Measurements from ENCODE around the gene PYGB. TPM values are rescaled to one million over a fixed set of nuclear protein-coding genes. Genes with fewer than 3 reads are reported as not detected.

Gene PYGB
- total RNA-seq, 4 donors from 2014 or later = 83.2 to 141 (median 94.6) TPM

DNA sequence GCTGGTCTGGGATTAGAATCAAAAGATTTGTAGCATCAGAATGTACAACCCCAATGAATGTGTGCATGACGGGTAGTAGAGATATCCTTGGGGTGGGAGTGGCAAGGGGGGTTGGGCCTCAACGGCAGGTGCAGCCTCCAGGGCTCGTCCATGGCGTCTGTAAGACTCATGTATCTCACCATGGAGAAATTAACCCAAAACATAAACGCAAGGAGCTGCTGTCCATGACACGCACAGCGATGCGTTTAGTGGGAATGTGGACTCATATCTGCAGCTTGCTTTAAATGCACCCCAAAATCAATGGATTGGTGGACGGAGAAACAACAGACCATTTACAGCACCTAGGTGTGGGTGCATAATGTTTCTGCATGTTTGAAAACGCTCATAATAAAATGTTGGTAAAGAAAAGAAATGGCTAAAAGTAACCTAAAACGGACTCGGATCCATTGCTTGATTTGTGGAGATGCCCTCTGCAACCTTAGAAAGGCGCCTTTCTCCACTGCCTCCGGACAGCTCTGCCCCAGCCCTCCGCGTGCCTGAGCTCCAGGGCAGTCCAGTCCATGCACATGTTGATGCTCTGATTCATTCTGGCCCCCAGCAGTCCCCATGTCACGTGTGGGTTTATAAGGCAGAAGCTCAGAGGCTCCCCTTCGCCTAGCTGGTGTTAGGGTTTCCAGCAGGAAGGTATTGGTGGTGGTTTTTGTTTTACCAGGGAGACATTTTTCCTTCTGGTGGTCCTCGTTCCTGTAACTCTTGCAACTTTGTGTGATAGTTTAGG lies 24.5 kb downstream of the PYGB start:
- Histone ChIP-seq H3K9me3 (no peaks in the 10 kb centered on the region), H3K4me1 (no peaks in the 10 kb centered on the region), H3K4me3 (replicated peaks in 1 of 3) (no peak overlapping the region), H3K27ac (no peak overlapping the region), H3K36me3 (peaks cover 54 to 59% of the 10 kb centered on the region in 2 donors), H3K27me3 (no peaks in the 10 kb centered on the region)
- DNase-seq = peak in 1 of 2 donors; percentile 1
- 93 to 95% methylated on average over 19 of the region's 19 CpGs for WGBS, 2 donors
- TF ChIP-seq, protein P1, sequence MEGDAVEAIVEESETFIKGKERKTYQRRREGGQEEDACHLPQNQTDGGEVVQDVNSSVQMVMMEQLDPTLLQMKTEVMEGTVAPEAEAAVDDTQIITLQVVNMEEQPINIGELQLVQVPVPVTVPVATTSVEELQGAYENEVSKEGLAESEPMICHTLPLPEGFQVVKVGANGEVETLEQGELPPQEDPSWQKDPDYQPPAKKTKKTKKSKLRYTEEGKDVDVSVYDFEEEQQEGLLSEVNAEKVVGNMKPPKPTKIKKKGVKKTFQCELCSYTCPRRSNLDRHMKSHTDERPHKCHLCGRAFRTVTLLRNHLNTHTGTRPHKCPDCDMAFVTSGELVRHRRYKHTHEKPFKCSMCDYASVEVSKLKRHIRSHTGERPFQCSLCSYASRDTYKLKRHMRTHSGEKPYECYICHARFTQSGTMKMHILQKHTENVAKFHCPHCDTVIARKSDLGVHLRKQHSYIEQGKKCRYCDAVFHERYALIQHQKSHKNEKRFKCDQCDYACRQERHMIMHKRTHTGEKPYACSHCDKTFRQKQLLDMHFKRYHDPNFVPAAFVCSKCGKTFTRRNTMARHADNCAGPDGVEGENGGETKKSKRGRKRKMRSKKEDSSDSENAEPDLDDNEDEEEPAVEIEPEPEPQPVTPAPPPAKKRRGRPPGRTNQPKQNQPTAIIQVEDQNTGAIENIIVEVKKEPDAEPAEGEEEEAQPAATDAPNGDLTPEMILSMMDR (IDR thresholded peaks at IDR 0.05) = no peak
- no peak for TF ChIP-seq POLR2A (IDR thresholded peaks at IDR 0.05)
- intact Hi-C loops (cut with DNase I) = no loop called here

DNA sequence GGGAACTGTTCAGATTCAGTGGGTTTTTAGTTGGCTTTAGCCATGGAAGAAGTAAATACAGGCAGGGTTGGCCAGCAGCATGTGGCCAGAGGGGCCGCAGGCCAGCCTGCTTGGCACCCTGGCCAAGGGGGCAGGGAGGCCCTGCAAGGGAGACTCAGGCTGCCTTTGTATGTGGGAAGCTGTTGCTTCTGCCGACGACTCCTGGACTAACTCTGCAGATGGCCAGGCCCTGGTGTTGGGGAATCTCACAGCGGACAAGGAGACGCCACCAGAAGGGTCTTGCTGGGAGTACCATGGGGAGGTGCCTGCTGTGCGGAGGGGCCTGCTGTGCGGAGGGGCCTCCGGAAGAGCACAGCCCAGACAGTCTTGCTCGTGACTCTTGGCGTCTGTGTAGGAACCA lies 25.2 kb downstream of the PYGB start:
- peaks cover 56 to 66% of the 10 kb centered on the region in 2 donors for H3K36me3 ChIP-seq
- intact Hi-C loops (cut with DNase I) = no loop called here
- no peaks in the 10 kb centered on the region for H3K4me1 ChIP-seq
- no peak overlapping the region for H3K27ac ChIP-seq
- no peaks in the 10 kb centered on the region for H3K9me3 ChIP-seq
- no peaks in the 10 kb centered on the region for H3K27me3 ChIP-seq
- DNase-seq = peak in 1 of 2 donors; percentile 0
- 82 to 96% methylated on average over 3 to 10 of the region's 10 CpGs for WGBS, 2 donors
- no peak overlapping the region for H3K4me3 ChIP-seq (replicated peaks in 1 of 3)
- TF ChIP-seq, protein P1 (IDR thresholded peaks at IDR 0.05) = no peak
- no peak for TF ChIP-seq POLR2A (IDR thresholded peaks at IDR 0.05)

DNA sequence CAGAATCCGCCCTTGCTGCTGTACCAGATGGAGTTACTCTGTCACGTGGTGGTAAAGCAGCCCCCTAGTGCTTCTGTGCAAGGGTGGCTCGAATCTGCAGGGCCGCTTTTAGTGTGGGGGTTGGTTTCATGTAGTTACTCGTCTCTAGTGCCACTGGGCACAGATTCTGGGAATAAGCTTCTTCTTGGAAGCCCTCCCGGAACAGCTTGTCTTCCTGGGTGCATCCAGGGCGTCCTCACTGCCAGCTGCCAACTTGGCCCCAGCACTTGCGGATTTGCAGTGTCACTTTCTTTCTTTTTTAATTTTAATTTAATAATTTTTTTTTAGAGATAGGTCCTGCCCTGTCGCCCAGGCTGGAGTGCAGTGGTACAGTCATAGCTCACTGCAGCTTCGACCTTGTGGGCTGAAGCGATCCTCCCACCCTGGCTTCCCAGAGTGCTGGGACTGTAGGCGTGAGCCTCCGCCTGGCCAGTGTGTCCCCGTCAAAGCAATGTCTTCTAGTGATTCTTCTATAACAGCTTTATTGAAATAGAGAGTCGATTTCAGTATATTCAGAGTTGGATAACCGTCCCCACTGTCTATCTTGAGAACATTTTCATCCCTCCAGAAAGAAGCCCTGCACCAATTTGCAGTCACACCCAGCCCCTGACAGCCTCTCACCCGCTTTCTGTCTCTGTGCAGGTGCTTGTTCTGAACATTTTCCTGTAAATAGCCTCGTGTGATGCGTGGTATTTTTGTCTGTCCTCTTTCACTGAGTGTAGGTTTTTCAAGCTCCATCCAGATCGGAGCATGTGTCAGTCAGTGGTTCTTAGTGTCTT lies 25.9 kb downstream of the PYGB start:
- H3K27me3 ChIP-seq = no peaks in the 10 kb centered on the region
- no peak overlapping the region for H3K4me3 ChIP-seq (replicated peaks in 1 of 3)
- H3K9me3 ChIP-seq = no peaks in the 10 kb centered on the region
- H3K27ac ChIP-seq = no peak overlapping the region
- H3K36me3 ChIP-seq = peaks cover 61 to 71% of the 10 kb centered on the region in 2 donors
- no peaks in the 10 kb centered on the region for H3K4me1 ChIP-seq
- WGBS, 2 donors = 92% methylated on average over 20 of the region's 20 CpGs
- intact Hi-C loops (cut with DNase I) = no loop called here
- TF ChIP-seq, protein P1 (IDR thresholded peaks at IDR 0.05) = no peak
- TF ChIP-seq POLR2A (IDR thresholded peaks at IDR 0.05) = no peak
- peak in 1 of 2 donors; percentile 0 for DNase-seq

DNA sequence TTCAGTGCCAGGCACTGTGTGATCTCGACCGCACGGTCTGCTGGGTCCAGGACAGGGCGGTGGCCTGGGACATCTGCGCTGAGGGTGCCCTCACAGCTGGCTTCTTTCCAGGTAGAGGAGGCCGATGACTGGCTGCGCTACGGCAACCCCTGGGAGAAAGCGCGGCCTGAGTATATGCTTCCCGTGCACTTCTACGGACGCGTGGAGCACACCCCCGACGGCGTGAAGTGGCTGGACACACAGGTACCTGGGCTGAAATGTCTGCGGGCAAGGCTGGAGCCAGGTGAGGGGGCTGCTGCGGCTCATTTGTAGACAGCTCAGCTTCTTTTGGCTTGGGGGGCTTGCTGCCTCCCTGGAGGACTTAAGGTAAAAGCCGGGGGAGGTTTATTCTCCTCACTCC lies 26.6 kb downstream of the PYGB start:
- H3K4me1 ChIP-seq = peaks cover 0 to under 1% of the 10 kb centered on the region in 2 donors
- H3K4me3 ChIP-seq (replicated peaks in 1 of 3) = no peak overlapping the region
- peak; percentile 0 to 5 for DNase-seq
- WGBS, 2 donors = 92 to 95% methylated on average over 11 to 20 of the region's 20 CpGs
- no peak for TF ChIP-seq POLR2A (IDR thresholded peaks at IDR 0.05)
- TF ChIP-seq, protein P1 (IDR thresholded peaks at IDR 0.05) = no peak
- intact Hi-C loops (cut with DNase I) = no loop called here
- no peaks in the 10 kb centered on the region for H3K9me3 ChIP-seq
- no peak overlapping the region for H3K27ac ChIP-seq
- no peaks in the 10 kb centered on the region for H3K27me3 ChIP-seq
- peaks cover 58 to 66% of the 10 kb centered on the region in 2 donors for H3K36me3 ChIP-seq

All from thyroid gland (tissue), 4 donors.